Neural progenitor cell (in vitro differentiated cells): ENCODE results near the gene CTNNA1.

Experiments
- EZH2 ChIP-seq: fragments of 200-600 bp; sonication (generic); IDR thresholded peaks from 2 replicates; pipeline ENCODE4 v1.6.1; 2017; ENCODE audit warnings: antibody characterized with exemption, mild to moderate bottlenecking, moderate library complexity
- EZH2phosphoT487 ChIP-seq: fragments of 200-600 bp; sonication (generic); IDR thresholded peaks from 2 replicates; pipeline ENCODE4 v1.6.1; 2017; ENCODE audit warnings: antibody characterized with exemption
- TF ChIP-seq, protein P1 (sequence below): fragments of 200-600 bp; sonication (generic); IDR thresholded peaks from 2 replicates; pipeline ENCODE4 v1.5.1; 2017; ENCODE audit warnings: antibody characterized with exemption, mild to moderate bottlenecking

DNA sequence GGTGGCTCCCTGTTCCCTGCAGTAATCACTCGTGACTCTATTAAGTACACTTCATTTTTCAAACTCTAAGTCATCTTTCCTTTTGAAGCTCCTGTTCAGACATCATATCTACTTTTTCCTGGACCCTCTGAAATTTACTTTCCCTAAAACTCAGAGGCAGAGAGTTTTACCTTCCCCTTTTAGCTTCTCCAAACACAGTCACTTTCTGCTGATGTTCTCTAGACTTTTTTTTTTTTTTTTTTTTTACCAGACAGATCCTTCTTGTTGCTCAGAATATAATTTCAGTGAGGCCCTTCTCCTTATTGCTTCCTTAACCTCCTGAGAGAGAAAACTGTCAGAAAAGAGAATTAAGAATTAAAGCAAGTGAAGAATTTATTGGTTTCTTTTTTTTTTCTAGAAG is 208.5 kb downstream of the CTNNA1 start:
- TF ChIP-seq, protein P1, sequence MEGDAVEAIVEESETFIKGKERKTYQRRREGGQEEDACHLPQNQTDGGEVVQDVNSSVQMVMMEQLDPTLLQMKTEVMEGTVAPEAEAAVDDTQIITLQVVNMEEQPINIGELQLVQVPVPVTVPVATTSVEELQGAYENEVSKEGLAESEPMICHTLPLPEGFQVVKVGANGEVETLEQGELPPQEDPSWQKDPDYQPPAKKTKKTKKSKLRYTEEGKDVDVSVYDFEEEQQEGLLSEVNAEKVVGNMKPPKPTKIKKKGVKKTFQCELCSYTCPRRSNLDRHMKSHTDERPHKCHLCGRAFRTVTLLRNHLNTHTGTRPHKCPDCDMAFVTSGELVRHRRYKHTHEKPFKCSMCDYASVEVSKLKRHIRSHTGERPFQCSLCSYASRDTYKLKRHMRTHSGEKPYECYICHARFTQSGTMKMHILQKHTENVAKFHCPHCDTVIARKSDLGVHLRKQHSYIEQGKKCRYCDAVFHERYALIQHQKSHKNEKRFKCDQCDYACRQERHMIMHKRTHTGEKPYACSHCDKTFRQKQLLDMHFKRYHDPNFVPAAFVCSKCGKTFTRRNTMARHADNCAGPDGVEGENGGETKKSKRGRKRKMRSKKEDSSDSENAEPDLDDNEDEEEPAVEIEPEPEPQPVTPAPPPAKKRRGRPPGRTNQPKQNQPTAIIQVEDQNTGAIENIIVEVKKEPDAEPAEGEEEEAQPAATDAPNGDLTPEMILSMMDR = no peak
- TF ChIP-seq EZH2 = no peak
- no peak for TF ChIP-seq EZH2phosphoT487
